ENCODE data around the gene UVSSA.

Gene UVSSA

GRCh38 chr4:1373892-1374705, 27.1 kb downstream of the UVSSA start:
- no peaks in the 10 kb centered on the region for H3K27me3 ChIP-seq (ENCODE audit: low read depth, low read length)
- H4K20me1 ChIP-seq (ENCODE audit: insufficient read depth, low read length): no peaks in the 10 kb centered on the region
- no peak overlapping the region for H3K4me2 ChIP-seq (ENCODE audit: low read length)
- H3K4me1 ChIP-seq (ENCODE audit: low read length): no peaks in the 10 kb centered on the region
- H3K79me2 ChIP-seq (ENCODE audit: low read length): no peaks in the 10 kb centered on the region
- TF ChIP-seq CTCF (IDR thresholded peaks at IDR 0.05; ENCODE audit: low read depth, low read length) (no peak), EZH2phosphoT487 (IDR thresholded peaks at IDR 0.05; ENCODE audit: low read depth) (no peak)
- H3K4me3 ChIP-seq (ENCODE audit: low read length): no peak overlapping the region
- H3K9ac ChIP-seq (ENCODE audit: low read length): no peak overlapping the region
- no peak overlapping the region for H3K27ac ChIP-seq (ENCODE audit: low read length)
- peaks cover 9% of the 10 kb centered on the region for H3K36me3 ChIP-seq (replicated peaks; ENCODE audit: low read depth, low read length)
- H2AFZ ChIP-seq (ENCODE audit: low read depth, low read length): no peak overlapping the region
- H3K9me3 ChIP-seq (ENCODE audit: insufficient read depth, low read length): no peaks in the 10 kb centered on the region

- Histone ChIP-seq H3K9me3 (ENCODE audit: insufficient read depth, low read length) (no peaks in the 10 kb centered on the region), H2AFZ (ENCODE audit: low read depth, low read length) (no peak overlapping the region), H3K79me2 (ENCODE audit: low read length) (no peaks in the 10 kb centered on the region), H3K36me3 (replicated peaks; ENCODE audit: low read depth, low read length) (peaks cover 9% of the 10 kb centered on the region), H4K20me1 (ENCODE audit: insufficient read depth, low read length) (no peaks in the 10 kb centered on the region), H3K4me3 (ENCODE audit: low read length) (no peak overlapping the region), H3K4me1 (ENCODE audit: low read length) (no peaks in the 10 kb centered on the region), H3K9ac (ENCODE audit: low read length) (no peak overlapping the region), H3K27ac (ENCODE audit: low read length) (no peak overlapping the region), H3K27me3 (ENCODE audit: low read depth, low read length) (no peaks in the 10 kb centered on the region), H3K4me2 (ENCODE audit: low read length) (no peak overlapping the region)
- TF ChIP-seq CTCF (IDR thresholded peaks at IDR 0.05; ENCODE audit: low read depth, low read length): no peak
- TF ChIP-seq EZH2phosphoT487 (IDR thresholded peaks at IDR 0.05; ENCODE audit: low read depth): no peak
Measured at GRCh38 chr4:1374706-1375045, 27.7 kb downstream of the UVSSA start.

DNA sequence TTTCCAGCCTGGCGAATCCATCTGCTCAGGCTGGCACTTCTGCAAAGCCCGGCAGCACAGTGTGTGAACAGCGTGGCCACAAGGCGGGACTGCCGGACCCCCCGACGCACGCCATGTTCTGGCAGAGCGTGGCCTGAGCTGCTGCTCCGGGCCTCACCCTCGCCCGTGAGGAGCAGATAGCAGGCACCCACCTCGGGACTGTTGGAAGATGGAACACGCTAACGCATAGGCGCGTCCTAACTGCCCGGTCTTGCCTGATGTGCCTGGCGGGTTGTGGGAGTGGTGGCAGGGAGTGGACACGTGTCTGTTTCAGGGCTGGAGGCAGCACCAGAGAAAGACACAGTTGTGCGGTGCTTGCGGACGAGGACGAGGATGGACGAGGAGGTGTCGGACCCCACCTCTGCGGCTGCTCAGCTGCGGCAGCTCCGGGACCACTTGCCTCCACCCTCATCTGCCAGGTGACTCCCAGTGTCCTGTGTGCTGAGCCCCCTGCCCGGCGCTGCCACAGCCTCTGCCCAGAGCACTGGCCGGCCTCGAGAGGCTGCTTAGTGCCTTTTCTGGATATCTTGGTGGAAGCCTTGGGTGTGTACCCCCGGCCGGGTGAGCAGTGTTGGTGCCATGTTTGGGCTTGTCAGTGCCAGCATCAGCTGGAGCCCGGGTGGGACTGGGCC, 28.2 kb downstream of the UVSSA start:
- Histone ChIP-seq H3K4me1 (ENCODE audit: low read length) (no peaks in the 10 kb centered on the region), H2AFZ (ENCODE audit: low read depth, low read length) (no peak overlapping the region), H3K4me3 (ENCODE audit: low read length) (no peak overlapping the region), H4K20me1 (ENCODE audit: insufficient read depth, low read length) (no peaks in the 10 kb centered on the region), H3K9me3 (ENCODE audit: insufficient read depth, low read length) (no peaks in the 10 kb centered on the region), H3K36me3 (replicated peaks; ENCODE audit: low read depth, low read length) (peaks cover 9% of the 10 kb centered on the region), H3K79me2 (ENCODE audit: low read length) (no peaks in the 10 kb centered on the region), H3K9ac (ENCODE audit: low read length) (no peak overlapping the region), H3K27ac (ENCODE audit: low read length) (no peak overlapping the region), H3K4me2 (ENCODE audit: low read length) (no peak overlapping the region), H3K27me3 (ENCODE audit: low read depth, low read length) (no peaks in the 10 kb centered on the region)
- no peak for TF ChIP-seq EZH2phosphoT487 (IDR thresholded peaks at IDR 0.05; ENCODE audit: low read depth)
- no peak for TF ChIP-seq CTCF (IDR thresholded peaks at IDR 0.05; ENCODE audit: low read depth, low read length)

DNA sequence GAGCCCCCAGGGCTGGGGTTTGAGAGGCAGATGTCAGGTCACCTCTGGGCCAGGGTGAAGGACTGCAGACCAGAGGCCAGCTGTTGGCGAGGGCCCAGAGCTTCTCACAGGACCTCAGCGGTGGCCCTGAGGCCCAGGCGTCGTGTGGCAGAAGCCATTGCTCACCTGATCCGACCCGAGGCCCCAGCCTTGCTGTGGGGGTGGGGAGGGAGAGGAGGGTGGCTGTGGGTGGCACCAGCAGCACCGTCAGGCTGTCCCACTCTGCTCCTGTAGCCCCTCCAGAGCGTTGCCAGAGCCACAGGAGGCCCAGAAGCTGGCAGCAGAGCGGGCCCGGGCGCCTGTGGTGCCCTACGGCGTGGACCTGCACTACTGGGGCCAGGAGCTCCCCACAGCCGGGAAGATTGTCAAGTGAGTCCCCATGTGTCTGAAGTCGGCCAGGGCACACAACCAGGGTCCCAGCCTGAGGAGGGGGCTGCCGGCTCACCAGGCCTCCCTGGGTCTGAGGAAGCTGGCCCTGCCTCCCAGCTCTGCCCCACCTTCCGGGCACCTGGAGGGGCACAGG, 28.8 kb downstream of the UVSSA start:
- no peaks in the 10 kb centered on the region for H3K9me3 ChIP-seq (ENCODE audit: insufficient read depth, low read length)
- H3K4me2 ChIP-seq (ENCODE audit: low read length): no peak overlapping the region
- H2AFZ ChIP-seq (ENCODE audit: low read depth, low read length): no peak overlapping the region
- no peaks in the 10 kb centered on the region for H3K27me3 ChIP-seq (ENCODE audit: low read depth, low read length)
- peaks cover 9% of the 10 kb centered on the region for H3K36me3 ChIP-seq (replicated peaks; ENCODE audit: low read depth, low read length)
- H3K4me3 ChIP-seq (ENCODE audit: low read length): no peak overlapping the region
- H4K20me1 ChIP-seq (ENCODE audit: insufficient read depth, low read length): no peaks in the 10 kb centered on the region
- no peaks in the 10 kb centered on the region for H3K4me1 ChIP-seq (ENCODE audit: low read length)
- H3K27ac ChIP-seq (ENCODE audit: low read length): no peak overlapping the region
- no peaks in the 10 kb centered on the region for H3K79me2 ChIP-seq (ENCODE audit: low read length)
- no peak overlapping the region for H3K9ac ChIP-seq (ENCODE audit: low read length)
- TF ChIP-seq EZH2phosphoT487 (IDR thresholded peaks at IDR 0.05; ENCODE audit: low read depth) (no peak), CTCF (IDR thresholded peaks at IDR 0.05; ENCODE audit: low read depth, low read length) (no peak)
